ENCODE measurements around the gene WDR93. TPM values are rescaled to one million over a fixed set of nuclear protein-coding genes. Genes with fewer than 3 reads are reported as not detected.
A peak's percentile ranks its signal among the peaks of the same experiment; 100 is the strongest.

Gene WDR93
- total RNA-seq (2012; rRNA removed) (not detected in 2 replicates), polyA plus RNA-seq (2012; rRNA removed) (not detected in 2 replicates), Bru-seq, nascent RNA (percentile 5 among the genes with signal in this experiment), BruChase-seq, experiment 1, labeled RNA remaining after a 6-hour chase (percentile 9 among the genes with signal in this experiment), BruChase-seq, experiment 2, labeled RNA remaining after a 2-hour chase (percentile 6 among the genes with signal in this experiment)
- not detected in 2 replicates for polyA plus RNA-seq (2012; cell fraction: cytosol; rRNA removed)
- polyA plus RNA-seq (2012; cell fraction: nucleus; rRNA removed; ENCODE audit: low replicate concordance) = 0.03 TPM in 1 of 2 replicates, not detected in the other
- long read RNA-seq = 0 reads

DNA sequence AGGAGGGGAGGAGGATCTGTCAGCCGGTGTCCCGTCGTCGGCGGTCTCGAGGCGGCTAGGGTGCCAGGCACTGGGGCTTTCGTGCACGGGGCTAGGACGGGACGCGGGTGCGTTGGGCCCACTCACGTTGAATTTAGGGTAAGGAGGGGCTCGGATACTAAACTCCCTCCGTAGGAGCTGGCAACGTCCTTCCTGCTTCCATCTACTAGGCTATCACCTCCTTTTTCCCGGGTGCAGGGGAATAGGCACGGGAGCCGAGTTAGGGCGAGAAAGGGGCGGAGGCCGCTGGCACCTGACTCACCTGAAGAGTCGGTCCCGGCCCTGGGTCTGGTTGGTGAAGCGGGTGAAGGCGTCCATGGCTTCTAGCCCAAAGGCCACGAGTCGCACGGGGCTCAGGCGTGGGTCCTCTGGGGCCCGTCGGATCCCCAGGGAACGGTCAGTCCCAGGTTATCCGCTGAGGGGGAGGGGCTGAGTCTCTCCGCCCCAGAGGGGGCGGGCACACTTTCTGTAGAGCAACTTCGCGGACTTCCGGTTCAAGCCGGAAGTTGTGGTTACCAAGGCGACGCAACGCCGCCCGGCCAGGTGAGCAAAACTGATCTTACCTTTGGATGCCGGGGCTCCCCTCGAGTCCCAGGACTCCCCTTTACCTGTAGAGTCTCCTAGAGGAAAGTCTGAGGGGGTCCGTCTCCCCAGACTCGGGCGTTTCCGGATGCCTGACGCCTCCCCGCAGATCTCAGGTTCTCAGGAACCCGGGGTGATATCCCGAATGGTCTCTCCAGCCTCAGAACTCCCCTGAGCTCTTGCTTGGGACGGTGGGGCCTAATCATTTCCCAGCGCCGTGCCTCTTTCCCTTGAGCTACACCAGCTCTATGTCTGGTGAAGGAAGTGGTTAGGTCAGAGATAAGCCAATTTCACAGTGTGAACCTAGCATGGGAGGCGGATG, at the start of gene WDR93, which contains the start of gene PEX11A:
TSS of gene WDR93 (plus strand) at position 536 of the 943 bp plus-strand sequence. CDS start 10,936 bp downstream, outside the sequence.
TSS of gene PEX11A (minus strand) at position 479 of the 943 bp plus-strand sequence. CDS start at position 357, 122 bp downstream.
- Histone ChIP-seq H4K8ac (ENCODE audit: low read depth in 2 of 2, low read length in 2 of 2) (peak within 1 kb of the TSS; percentile 92), H2AK9ac (replicated peaks; ENCODE audit: low read depth, low read length, poor library complexity) (peak within 1 kb of the TSS; percentile 38), H3K9ac (ENCODE audit: low read depth, low read length) (peak within 1 kb of the TSS; percentile 71), H2AK5ac (ENCODE audit: low read depth, low read length) (no peak within 1 kb of the TSS), H2BK15ac (ENCODE audit: low read depth, low read length) (no peak within 1 kb of the TSS), H3K27me3 (ENCODE audit: control insufficient read depth, insufficient read depth, low read length) (peaks cover 2% of the 10 kb centered on the region), H2AFZ (replicated peaks; ENCODE audit: low read length, poor library complexity) (peak within 1 kb of the TSS; percentile 99), H4K20me1 (ENCODE audit: insufficient read depth, low read length) (no peaks in the 10 kb centered on the region), H3K23ac (ENCODE audit: low read depth, low read length) (0 out of 2 replicates have a peak within 1 kb of the TSS, but pooled peaks have one; percentile 11), H4K5ac (ENCODE audit: low read depth, low read length) (peak within 1 kb of the TSS; percentile 97), H3K9me3 (ENCODE audit: control insufficient read depth, insufficient read depth, low read length) (no peaks in the 10 kb centered on the region), H3K4ac (ENCODE audit: low read depth, low read length) (peak within 1 kb of the TSS; percentile 65; the same call in 1 of the 2 replicates), H3K9me1 (ENCODE audit: insufficient read depth, low read length) (peaks cover 4% of the 10 kb centered on the region; the same call in 1 of the 2 replicates), H2BK5ac (ENCODE audit: low read depth, low read length, poor library complexity, severe bottlenecking) (no peak within 1 kb of the TSS), H3K14ac (replicated peaks; ENCODE audit: low read depth, low read length) (peak within 1 kb of the TSS; percentile 80), H3K79me1 (ENCODE audit: low read depth in 1 of 2, low read length in 2 of 2) (peaks cover 3 to 6% of the 10 kb centered on the region in 2 experiments; a peak in 2 of 4 replicates), H3K36me3 (ENCODE audit: control insufficient read depth, insufficient read depth, low read length) (peaks cover 1% of the 10 kb centered on the region; the same call in 1 of the 2 replicates), H2BK120ac (ENCODE audit: low read depth, low read length) (no peak within 1 kb of the TSS; the same call in 1 of the 2 replicates), H4K91ac (ENCODE audit: insufficient read depth, low read depth, low read length) (peak within 1 kb of the TSS; percentile 71), H3K4me1 (ENCODE audit: control insufficient read depth, insufficient read depth, low read length) (peaks cover 2% of the 10 kb centered on the region; the same call in 1 of the 2 replicates), H2BK20ac (ENCODE audit: low read depth, low read length) (no peak within 1 kb of the TSS), H3K18ac (ENCODE audit: low read depth, low read length) (peak within 1 kb of the TSS; percentile 11), H3K56ac (ENCODE audit: extremely low read depth, insufficient read depth, low read length) (peak within 1 kb of the TSS; percentile 9; the same call in 1 of the 2 replicates), H3K4me3 (ENCODE audit: insufficient read depth, low read depth, low read length) (peak within 1 kb of the TSS; percentile 95), H3K4me2 (ENCODE audit: low read depth, low read length) (peak within 1 kb of the TSS; percentile 95), H3K27ac (ENCODE audit: insufficient read depth, low read length) (peak within 1 kb of the TSS; percentile 25)
- DNase-seq (peak; percentile 51), ATAC-seq (ENCODE audit: low read depth) (peak; percentile 99)
- no TSS peak for BruUV-seq (replicated peaks)
- CTCF ChIA-PET = no interaction called here
- in situ Hi-C loops (cut with MboI; ENCODE audit: low sequenced_read_pairs) = no loop called here
- WGBS, 2 experiments (ENCODE audit: extremely low coverage in 2 of 2, insufficient read length in 1 of 2) = 7% methylated on average over 6 of the region's 60 CpGs; no CpG with 5 or more reads in 1 of the 2 experiments
- TF ChIP-seq MAZ (IDR thresholded peaks at IDR 0.05; ENCODE audit: borderline replicate concordance, low read depth, low read length) = peak; percentile 43; the same call in 1 of the 2 replicates
- TF ChIP-seq CTCF (conservative IDR thresholded peaks at IDR 0.05; ENCODE audit: low read depth, low read length) = no peak
- no peak for TF ChIP-seq CHD1 (IDR thresholded peaks at IDR 0.05; ENCODE audit: low read depth, low read length)
- TF ChIP-seq MAFK (IDR thresholded peaks at IDR 0.05; ENCODE audit: low read depth, low read length) = no peak
- no peak for TF ChIP-seq CEBPB (IDR thresholded peaks at IDR 0.05; ENCODE audit: low read depth, low read length)
- no peak for TF ChIP-seq FOS (IDR thresholded peaks at IDR 0.05; ENCODE audit: low read depth, low read length)
- 0 out of 2 replicates have a peak, but pooled peaks have one; percentile 17 for TF ChIP-seq BHLHE40 (IDR thresholded peaks at IDR 0.05; ENCODE audit: low read depth, low read length)
- intact Hi-C loops (cut with micrococcal nuclease) = no loop called here
- dilution Hi-C loops (cut with HindIII; ENCODE audit: low sequenced_read_pairs, unreplicated experiment) = no loop called here
- POLR2A ChIA-PET (ENCODE audit: unreplicated experiment) = no interaction called here

Data from IMR-90 (cell line).